Type B pancreatic cell (in vitro differentiated cells): ENCODE results near the gene KRT7. TPM values are rescaled to one million over a fixed set of nuclear protein-coding genes. Genes with fewer than 3 reads are reported as not detected.

Source experiments
- DNase-seq: peaks from one replicate; pipeline ENCODE4 v3.0.0; 2021; ENCODE audit warnings: mixed read lengths; ENCODE audit not compliant: unreplicated experiment; ENCODE audit errors: extremely low spot score
- H3K27ac Mint-ChIP-seq: 2 replicates; pipeline ENCODE4 v1.8.0; 2021; ENCODE audit warnings: mild to moderate bottlenecking, mixed read lengths
- H3K27me3 Mint-ChIP-seq: 2 replicates; pipeline ENCODE4 v1.8.0; 2021; ENCODE audit warnings: mixed read lengths
- H3K36me3 Mint-ChIP-seq: 2 replicates; pipeline ENCODE4 v1.8.0; 2021; ENCODE audit warnings: mixed read lengths
- H3K4me1 Mint-ChIP-seq: one replicate; pipeline ENCODE4 v1.8.0; 2021; ENCODE audit warnings: mixed read lengths; ENCODE audit not compliant: unreplicated experiment
- H3K4me3 Mint-ChIP-seq: 2 replicates; pipeline ENCODE4 v1.8.0; 2021; ENCODE audit warnings: mild to moderate bottlenecking, mixed read lengths
- H3K9me3 Mint-ChIP-seq: 2 replicates; pipeline ENCODE4 v1.8.0; 2021; ENCODE audit warnings: mixed read lengths
- total RNA-seq: library from RNA; stranded (reverse); gene quantifications from 2 replicates; pipeline ENCODE4 v1.2.1, GENCODE V29; 2021; ENCODE audit warnings: low replicate concordance
- TF ChIP-seq, protein P1 (sequence below): fragments of 200-600 bp; sonication (generic); conservative IDR thresholded peaks from 2 replicates; pipeline ENCODE4 v1.5.0; 2021; ENCODE audit warnings: antibody characterized with exemption, mild to moderate bottlenecking

Gene KRT7
- total RNA-seq, 1 donor from 2014 or later = 125 TPM

DNA sequence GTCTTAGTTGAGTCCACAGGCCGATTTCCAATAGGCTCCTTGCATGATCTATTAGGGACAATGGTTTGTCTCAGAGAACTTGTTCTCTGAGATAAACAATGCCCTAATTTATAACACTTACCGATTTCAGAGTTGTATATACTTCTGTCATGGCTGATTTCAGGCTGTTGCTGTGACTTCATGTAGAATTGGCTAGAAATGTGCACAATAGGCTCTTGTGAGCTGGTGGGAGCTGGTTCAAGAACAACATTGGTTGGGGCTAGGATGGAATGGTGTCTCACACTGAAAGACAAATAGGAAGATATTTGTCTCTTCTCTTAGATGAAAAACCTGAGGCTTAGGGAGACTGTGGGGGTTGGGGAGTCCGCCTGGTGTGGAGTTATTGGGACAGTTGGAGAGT is 34.7 kb downstream of the KRT7 start:
- no peaks in the 10 kb centered on the region for H3K4me1 Mint-ChIP-seq
- DNase-seq = no peak
- peaks cover 5% of the 10 kb centered on the region for H3K9me3 Mint-ChIP-seq
- H3K27ac Mint-ChIP-seq = no peak overlapping the region
- peaks cover 8% of the 10 kb centered on the region for H3K27me3 Mint-ChIP-seq
- H3K36me3 Mint-ChIP-seq = peaks cover 4% of the 10 kb centered on the region
- TF ChIP-seq, protein P1, sequence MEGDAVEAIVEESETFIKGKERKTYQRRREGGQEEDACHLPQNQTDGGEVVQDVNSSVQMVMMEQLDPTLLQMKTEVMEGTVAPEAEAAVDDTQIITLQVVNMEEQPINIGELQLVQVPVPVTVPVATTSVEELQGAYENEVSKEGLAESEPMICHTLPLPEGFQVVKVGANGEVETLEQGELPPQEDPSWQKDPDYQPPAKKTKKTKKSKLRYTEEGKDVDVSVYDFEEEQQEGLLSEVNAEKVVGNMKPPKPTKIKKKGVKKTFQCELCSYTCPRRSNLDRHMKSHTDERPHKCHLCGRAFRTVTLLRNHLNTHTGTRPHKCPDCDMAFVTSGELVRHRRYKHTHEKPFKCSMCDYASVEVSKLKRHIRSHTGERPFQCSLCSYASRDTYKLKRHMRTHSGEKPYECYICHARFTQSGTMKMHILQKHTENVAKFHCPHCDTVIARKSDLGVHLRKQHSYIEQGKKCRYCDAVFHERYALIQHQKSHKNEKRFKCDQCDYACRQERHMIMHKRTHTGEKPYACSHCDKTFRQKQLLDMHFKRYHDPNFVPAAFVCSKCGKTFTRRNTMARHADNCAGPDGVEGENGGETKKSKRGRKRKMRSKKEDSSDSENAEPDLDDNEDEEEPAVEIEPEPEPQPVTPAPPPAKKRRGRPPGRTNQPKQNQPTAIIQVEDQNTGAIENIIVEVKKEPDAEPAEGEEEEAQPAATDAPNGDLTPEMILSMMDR = no peak
- no peak overlapping the region for H3K4me3 Mint-ChIP-seq

GRCh38 chr12:52268212-52268611 is 35.2 kb downstream of the KRT7 start:
- Mint-ChIP-seq H3K27me3 (peaks cover 8% of the 10 kb centered on the region), H3K9me3 (peaks cover 5% of the 10 kb centered on the region), H3K4me3 (no peak overlapping the region), H3K4me1 (no peaks in the 10 kb centered on the region), H3K36me3 (peaks cover 4% of the 10 kb centered on the region), H3K27ac (no peak overlapping the region)
- TF ChIP-seq, protein P1 = no peak
- DNase-seq = no peak

DNA sequence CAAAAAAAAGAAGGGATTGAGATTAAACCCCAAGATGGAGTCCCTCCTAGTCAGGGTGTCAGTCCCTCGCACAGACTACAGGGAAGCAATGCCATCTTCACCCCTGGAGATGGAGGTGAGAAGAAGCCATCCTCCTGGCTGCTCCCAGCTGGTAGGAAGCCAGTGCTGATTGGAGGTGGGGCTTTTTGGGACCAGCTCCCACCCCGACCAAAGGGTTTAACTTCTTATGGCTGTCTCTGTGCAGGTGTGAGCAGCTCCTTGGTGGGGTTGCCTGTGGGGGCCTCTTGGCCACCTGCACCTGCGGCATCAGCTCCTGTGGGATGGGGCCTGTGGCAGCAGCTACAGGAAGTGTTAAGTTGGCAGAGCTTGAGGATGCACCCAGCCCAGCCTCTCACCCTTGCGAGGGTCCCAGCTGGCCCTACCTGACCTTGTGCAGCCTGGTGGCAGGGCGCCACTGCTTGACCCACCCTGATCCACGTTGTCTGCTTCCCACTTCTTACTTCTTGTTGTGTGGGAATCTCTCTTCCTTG is 37.6 kb downstream of the KRT7 start:
- TF ChIP-seq, protein P1 = no peak
- no peaks in the 10 kb centered on the region for H3K36me3 Mint-ChIP-seq
- H3K9me3 Mint-ChIP-seq = peaks cover under 1% of the 10 kb centered on the region
- no peak overlapping the region for H3K4me3 Mint-ChIP-seq
- no peak for DNase-seq
- H3K27ac Mint-ChIP-seq = no peak overlapping the region
- H3K4me1 Mint-ChIP-seq = no peaks in the 10 kb centered on the region
- peaks cover 15% of the 10 kb centered on the region for H3K27me3 Mint-ChIP-seq

DNA sequence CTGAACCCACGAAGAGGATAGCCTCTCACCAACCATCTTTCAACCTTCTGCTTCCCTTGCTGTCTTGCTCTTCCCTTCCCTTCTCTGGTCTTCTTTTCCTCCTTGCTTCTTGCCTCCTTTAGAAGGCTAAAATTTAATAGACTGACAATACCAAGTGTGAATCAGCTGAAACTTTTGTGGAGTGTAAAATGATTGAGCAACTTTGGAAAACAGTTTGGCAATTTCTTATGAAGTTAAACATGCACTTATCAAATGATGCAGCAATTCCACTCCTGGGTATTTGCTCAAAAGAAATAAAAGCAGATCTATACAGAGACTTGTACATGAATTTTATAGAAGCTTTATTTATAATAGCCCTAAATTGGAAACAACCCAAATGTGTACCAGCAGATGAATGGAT is 38.1 kb downstream of the KRT7 start:
- no peak for DNase-seq
- TF ChIP-seq, protein P1 = no peak
- no peaks in the 10 kb centered on the region for H3K4me1 Mint-ChIP-seq
- no peaks in the 10 kb centered on the region for H3K9me3 Mint-ChIP-seq
- no peak overlapping the region for H3K4me3 Mint-ChIP-seq
- peaks cover 17% of the 10 kb centered on the region for H3K27me3 Mint-ChIP-seq
- H3K36me3 Mint-ChIP-seq = no peaks in the 10 kb centered on the region
- no peak overlapping the region for H3K27ac Mint-ChIP-seq

GRCh38 chr12:52274521-52275120 is 41.6 kb downstream of the KRT7 start, which contains the start of gene KRT86:
KRT86 (plus strand) TSS chr12:52274645; CDS start chr12:52301917, 27,272 bp downstream.
- H3K4me3 Mint-ChIP-seq = no peak within 1 kb of the TSS
- TF ChIP-seq, protein P1 = no peak
- H3K27me3 Mint-ChIP-seq = peaks cover 37% of the 10 kb centered on the region
- no peak within 1 kb of the TSS for H3K27ac Mint-ChIP-seq
- peaks cover 5% of the 10 kb centered on the region for H3K4me1 Mint-ChIP-seq
- H3K36me3 Mint-ChIP-seq = no peaks in the 10 kb centered on the region
- peak; percentile 43 for DNase-seq
- H3K9me3 Mint-ChIP-seq = no peaks in the 10 kb centered on the region
